Measurements from ENCODE around the gene CALB2.
A peak's percentile ranks its signal among the peaks of the same experiment; 100 is the strongest.

Gene CALB2

GRCh38 chr16:71357681-71358080, 842 bp upstream of the CALB2 start:
- no peak for TF ChIP-seq CTCF (IDR thresholded peaks at IDR 0.05; ENCODE audit: low read depth, low read length, missing control alignments)
- H3K4me3 ChIP-seq (ENCODE audit: low read depth, low read length): no peak overlapping the region
- no peak for DNase-seq (ENCODE audit: low read depth)
- in situ Hi-C loops (cut with HindIII; ENCODE audit: low sequenced_read_pairs): no loop called here

GRCh38 chr16:71359431-71359830, 908 bp downstream of the CALB2 start:
- DNase-seq (ENCODE audit: low read depth): no peak
- in situ Hi-C loops (cut with HindIII; ENCODE audit: low sequenced_read_pairs): no loop called here
- no peak for TF ChIP-seq CTCF (IDR thresholded peaks at IDR 0.05; ENCODE audit: low read depth, low read length, missing control alignments)
- no peak overlapping the region for H3K4me3 ChIP-seq (ENCODE audit: low read depth, low read length)

- no peak for TF ChIP-seq CTCF (IDR thresholded peaks at IDR 0.05; ENCODE audit: low read depth, low read length, missing control alignments)
- peak; percentile 69 for DNase-seq (ENCODE audit: low read depth)
- in situ Hi-C loops (cut with HindIII; ENCODE audit: low sequenced_read_pairs): no loop called here
- H3K4me3 ChIP-seq (ENCODE audit: low read depth, low read length): no peak overlapping the region
Measured at GRCh38 chr16:71360378-71360777, 1.9 kb downstream of the CALB2 start.

- H3K4me3 ChIP-seq (ENCODE audit: low read depth, low read length): no peak overlapping the region
- in situ Hi-C loops (cut with HindIII; ENCODE audit: low sequenced_read_pairs): no loop called here
- TF ChIP-seq CTCF (IDR thresholded peaks at IDR 0.05; ENCODE audit: low read depth, low read length, missing control alignments): no peak
- no peak for DNase-seq (ENCODE audit: low read depth)
Measured at GRCh38 chr16:71364133-71364681, 5.7 kb downstream of the CALB2 start.

GRCh38 chr16:71365021-71365420, 6.5 kb downstream of the CALB2 start:
- TF ChIP-seq CTCF (IDR thresholded peaks at IDR 0.05; ENCODE audit: low read depth, low read length, missing control alignments): no peak
- in situ Hi-C loops (cut with HindIII; ENCODE audit: low sequenced_read_pairs): no loop called here
- no peak for DNase-seq (ENCODE audit: low read depth)
- H3K4me3 ChIP-seq (ENCODE audit: low read depth, low read length): no peak overlapping the region

- in situ Hi-C loops (cut with HindIII; ENCODE audit: low sequenced_read_pairs): no loop called here
- H3K4me3 ChIP-seq (ENCODE audit: low read depth, low read length): no peak overlapping the region
- DNase-seq (ENCODE audit: low read depth): no peak
- TF ChIP-seq CTCF (IDR thresholded peaks at IDR 0.05; ENCODE audit: low read depth, low read length, missing control alignments): peak; percentile 48
Measured at GRCh38 chr16:71367241-71367976, 8.9 kb downstream of the CALB2 start.
